Measurements from ENCODE around the gene COL23A1.

The COL23A1 gene

GRCh38 chr5:178301641-178302040, 288.6 kb downstream of the COL23A1 start:
- no peak overlapping the region for H3K4me3 ChIP-seq (ENCODE audit: low read depth, low read length)
- no peaks in the 10 kb centered on the region for H3K4me1 ChIP-seq (ENCODE audit: control insufficient read depth, insufficient read depth, low read length)
- no peak overlapping the region for H3K27ac ChIP-seq (ENCODE audit: low read depth, low read length)
- no peaks in the 10 kb centered on the region for H3K36me3 ChIP-seq (ENCODE audit: control insufficient read depth, insufficient read depth, low read length)
- no peaks in the 10 kb centered on the region for H3K9me3 ChIP-seq (ENCODE audit: control insufficient read depth, insufficient read depth, low read length)
- H3K9ac ChIP-seq (ENCODE audit: low read depth, low read length), result no peak overlapping the region
- no peaks in the 10 kb centered on the region for H3K27me3 ChIP-seq (ENCODE audit: control insufficient read depth, insufficient read depth, low read length)

- H3K36me3 ChIP-seq (ENCODE audit: control insufficient read depth, insufficient read depth, low read length), result no peaks in the 10 kb centered on the region
- no peak overlapping the region for H3K4me3 ChIP-seq (ENCODE audit: low read depth, low read length)
- no peak overlapping the region for H3K9ac ChIP-seq (ENCODE audit: low read depth, low read length)
- H3K4me1 ChIP-seq (ENCODE audit: control insufficient read depth, insufficient read depth, low read length), result no peaks in the 10 kb centered on the region
- no peaks in the 10 kb centered on the region for H3K27me3 ChIP-seq (ENCODE audit: control insufficient read depth, insufficient read depth, low read length)
- H3K27ac ChIP-seq (ENCODE audit: low read depth, low read length), result no peak overlapping the region
- H3K9me3 ChIP-seq (ENCODE audit: control insufficient read depth, insufficient read depth, low read length), result no peaks in the 10 kb centered on the region
Measured at GRCh38 chr5:178298283-178298807, 291.8 kb downstream of the COL23A1 start.

- H3K9me3 ChIP-seq (ENCODE audit: control insufficient read depth, insufficient read depth, low read length), result no peaks in the 10 kb centered on the region
- H3K36me3 ChIP-seq (ENCODE audit: control insufficient read depth, insufficient read depth, low read length), result no peaks in the 10 kb centered on the region
- no peaks in the 10 kb centered on the region for H3K4me1 ChIP-seq (ENCODE audit: control insufficient read depth, insufficient read depth, low read length)
- H3K9ac ChIP-seq (ENCODE audit: low read depth, low read length), result no peak overlapping the region
- H3K27ac ChIP-seq (ENCODE audit: low read depth, low read length), result no peak overlapping the region
- H3K4me3 ChIP-seq (ENCODE audit: low read depth, low read length), result no peak overlapping the region
- H3K27me3 ChIP-seq (ENCODE audit: control insufficient read depth, insufficient read depth, low read length), result no peaks in the 10 kb centered on the region
Measured at GRCh38 chr5:178297751-178298150, 292.4 kb downstream of the COL23A1 start.

GRCh38 chr5:178296066-178296465, 294.1 kb downstream of the COL23A1 start:
- H3K4me1 ChIP-seq (ENCODE audit: control insufficient read depth, insufficient read depth, low read length), result no peaks in the 10 kb centered on the region
- no peak overlapping the region for H3K9ac ChIP-seq (ENCODE audit: low read depth, low read length)
- no peak overlapping the region for H3K27ac ChIP-seq (ENCODE audit: low read depth, low read length)
- no peaks in the 10 kb centered on the region for H3K9me3 ChIP-seq (ENCODE audit: control insufficient read depth, insufficient read depth, low read length)
- no peaks in the 10 kb centered on the region for H3K36me3 ChIP-seq (ENCODE audit: control insufficient read depth, insufficient read depth, low read length)
- H3K4me3 ChIP-seq (ENCODE audit: low read depth, low read length), result no peak overlapping the region
- no peaks in the 10 kb centered on the region for H3K27me3 ChIP-seq (ENCODE audit: control insufficient read depth, insufficient read depth, low read length)

- Histone ChIP-seq H3K27ac (ENCODE audit: low read depth, low read length) (no peak overlapping the region), H3K36me3 (ENCODE audit: control insufficient read depth, insufficient read depth, low read length) (no peaks in the 10 kb centered on the region), H3K4me3 (ENCODE audit: low read depth, low read length) (no peak overlapping the region), H3K9me3 (ENCODE audit: control insufficient read depth, insufficient read depth, low read length) (no peaks in the 10 kb centered on the region), H3K4me1 (ENCODE audit: control insufficient read depth, insufficient read depth, low read length) (no peaks in the 10 kb centered on the region), H3K9ac (ENCODE audit: low read depth, low read length) (no peak overlapping the region), H3K27me3 (ENCODE audit: control insufficient read depth, insufficient read depth, low read length) (no peaks in the 10 kb centered on the region)
Measured at GRCh38 chr5:178295589-178295988, 294.6 kb downstream of the COL23A1 start.

GRCh38 chr5:178293815-178294214, 296.4 kb downstream of the COL23A1 start:
- no peak overlapping the region for H3K27ac ChIP-seq (ENCODE audit: low read depth, low read length)
- no peaks in the 10 kb centered on the region for H3K27me3 ChIP-seq (ENCODE audit: control insufficient read depth, insufficient read depth, low read length)
- no peak overlapping the region for H3K4me3 ChIP-seq (ENCODE audit: low read depth, low read length)
- H3K4me1 ChIP-seq (ENCODE audit: control insufficient read depth, insufficient read depth, low read length), result no peaks in the 10 kb centered on the region
- H3K9ac ChIP-seq (ENCODE audit: low read depth, low read length), result no peak overlapping the region
- no peaks in the 10 kb centered on the region for H3K36me3 ChIP-seq (ENCODE audit: control insufficient read depth, insufficient read depth, low read length)
- H3K9me3 ChIP-seq (ENCODE audit: control insufficient read depth, insufficient read depth, low read length), result no peaks in the 10 kb centered on the region

- H3K27me3 ChIP-seq (ENCODE audit: control insufficient read depth, insufficient read depth, low read length), result no peaks in the 10 kb centered on the region
- no peak overlapping the region for H3K27ac ChIP-seq (ENCODE audit: low read depth, low read length)
- H3K4me1 ChIP-seq (ENCODE audit: control insufficient read depth, insufficient read depth, low read length), result no peaks in the 10 kb centered on the region
Measured at GRCh38 chr5:178293400-178293799, 296.8 kb downstream of the COL23A1 start.

GRCh38 chr5:178292826-178293205, 297.4 kb downstream of the COL23A1 start:
- Histone ChIP-seq H3K4me3 (ENCODE audit: low read depth, low read length) (no peak overlapping the region), H3K27me3 (ENCODE audit: control insufficient read depth, insufficient read depth, low read length) (no peaks in the 10 kb centered on the region), H3K9ac (ENCODE audit: low read depth, low read length) (no peak overlapping the region), H3K9me3 (ENCODE audit: control insufficient read depth, insufficient read depth, low read length) (no peaks in the 10 kb centered on the region), H3K4me1 (ENCODE audit: control insufficient read depth, insufficient read depth, low read length) (no peaks in the 10 kb centered on the region), H3K27ac (ENCODE audit: low read depth, low read length) (no peak overlapping the region), H3K36me3 (ENCODE audit: control insufficient read depth, insufficient read depth, low read length) (no peaks in the 10 kb centered on the region)

More at GRCh38 chr5:178293400-178293799, 296.8 kb downstream of the COL23A1 start:
- Histone ChIP-seq H3K9ac (ENCODE audit: low read depth, low read length) (no peak overlapping the region), H3K4me3 (ENCODE audit: low read depth, low read length) (no peak overlapping the region), H3K36me3 (ENCODE audit: control insufficient read depth, insufficient read depth, low read length) (no peaks in the 10 kb centered on the region), H3K9me3 (ENCODE audit: control insufficient read depth, insufficient read depth, low read length) (no peaks in the 10 kb centered on the region)

GRCh38 chr5:178291969-178292825, 298.0 kb downstream of the COL23A1 start:
- H3K27ac ChIP-seq (ENCODE audit: low read depth, low read length), result no peak overlapping the region
- H3K9ac ChIP-seq (ENCODE audit: low read depth, low read length), result no peak overlapping the region
- H3K36me3 ChIP-seq (ENCODE audit: control insufficient read depth, insufficient read depth, low read length), result no peaks in the 10 kb centered on the region
- H3K4me1 ChIP-seq (ENCODE audit: control insufficient read depth, insufficient read depth, low read length), result no peaks in the 10 kb centered on the region
- no peaks in the 10 kb centered on the region for H3K27me3 ChIP-seq (ENCODE audit: control insufficient read depth, insufficient read depth, low read length)
- no peak overlapping the region for H3K4me3 ChIP-seq (ENCODE audit: low read depth, low read length)
- H3K9me3 ChIP-seq (ENCODE audit: control insufficient read depth, insufficient read depth, low read length), result no peaks in the 10 kb centered on the region

GRCh38 chr5:178291161-178291561, 299.0 kb downstream of the COL23A1 start:
- no peaks in the 10 kb centered on the region for H3K27me3 ChIP-seq (ENCODE audit: control insufficient read depth, insufficient read depth, low read length)
- H3K36me3 ChIP-seq (ENCODE audit: control insufficient read depth, insufficient read depth, low read length), result no peaks in the 10 kb centered on the region
- no peak overlapping the region for H3K9ac ChIP-seq (ENCODE audit: low read depth, low read length)
- H3K4me3 ChIP-seq (ENCODE audit: low read depth, low read length), result no peak overlapping the region
- H3K4me1 ChIP-seq (ENCODE audit: control insufficient read depth, insufficient read depth, low read length), result no peaks in the 10 kb centered on the region
- no peak overlapping the region for H3K27ac ChIP-seq (ENCODE audit: low read depth, low read length)
- H3K9me3 ChIP-seq (ENCODE audit: control insufficient read depth, insufficient read depth, low read length), result no peaks in the 10 kb centered on the region

GRCh38 chr5:178290376-178290775, 299.8 kb downstream of the COL23A1 start:
- Histone ChIP-seq H3K9ac (ENCODE audit: low read depth, low read length) (no peak overlapping the region), H3K9me3 (ENCODE audit: control insufficient read depth, insufficient read depth, low read length) (no peaks in the 10 kb centered on the region), H3K4me1 (ENCODE audit: control insufficient read depth, insufficient read depth, low read length) (no peaks in the 10 kb centered on the region), H3K27me3 (ENCODE audit: control insufficient read depth, insufficient read depth, low read length) (no peaks in the 10 kb centered on the region), H3K36me3 (ENCODE audit: control insufficient read depth, insufficient read depth, low read length) (no peaks in the 10 kb centered on the region), H3K27ac (ENCODE audit: low read depth, low read length) (no peak overlapping the region), H3K4me3 (ENCODE audit: low read depth, low read length) (no peak overlapping the region)

Measured in HUES48 (cell line).